HCT116 (cell line): Measurements from ENCODE around the gene PCDH9. TPM values are rescaled to one million over a fixed set of nuclear protein-coding genes. Genes with fewer than 3 reads are reported as not detected.
A peak's percentile ranks its signal among the peaks of the same experiment; 100 is the strongest.

ENCODE experiments used
- ATAC-seq: fragments of 200-7000 bp; cut with Tn5 transposase; 2 replicates; pipeline ENCODE4 v1.9.1; 2020; ENCODE audit warnings: mild to moderate bottlenecking, moderate library complexity
- BruUV-seq: library from RNA; stranded (reverse); fragments of 400-500 nt; replicated peaks from 2 replicates; lab custom pipeline; 2021; lab: Mats Ljungman, UMichigan
- CTCF ChIA-PET: fragments of 300-600 bp; sonication (Branson Sonifier 250); formaldehyde crosslinking; loops from one replicate; lab custom pipeline; 2021; ENCODE audit warnings: antibody characterized with exemption; lab: Charles Lee
- POLR2A ChIA-PET: fragments of 300-600, 350-600 bp; sonication (Branson Sonifier 250); formaldehyde crosslinking; loops from one replicate; lab custom pipeline; 2021; ENCODE audit warnings: antibody characterized with exemption; lab: Charles Lee
- RAD21 ChIA-PET, 2 experiments: fragments of 300-600 bp; sonication (Branson Sonifier 250); formaldehyde crosslinking; loops; one replicate each; lab custom pipeline; 2023; ENCODE audit warnings: low total read pairs in 2 of 2; ENCODE audit not compliant: uncharacterized antibody in 2 of 2, unreplicated experiment in 2 of 2, low non-redundant PET in 1 of 2; lab: Charles Lee
- DNase-seq: peaks from one replicate; pipeline ENCODE4 v3.0.0-alpha.2; 2010; ENCODE audit warnings: low read depth, low spot score
- H2AFZ ChIP-seq: fragments of 200-600 bp; shearing (Covaris generic), sonication (generic); 2 replicates; pipeline ENCODE4 v1.6.1; 2017; ENCODE audit warnings: low read depth, mixed run types, mixed read lengths, antibody characterized with exemption, low read length; ENCODE audit not compliant: poor library complexity, severe bottlenecking
- H3K27ac ChIP-seq: 2 replicates; pipeline ENCODE4 v1.5.1; 2012; ENCODE audit warnings: low read depth, low read length
- H3K27me3 ChIP-seq: fragments of 200-600 bp; sonication (generic); 2 replicates; pipeline ENCODE4 v1.6.1; 2016; ENCODE audit warnings: mixed run types, low read length, mixed read lengths; ENCODE audit not compliant: insufficient read depth
- H3K36me3 ChIP-seq, 2 experiments: fragments of 200-500 bp in 1 of 2; fragments of 200-600 bp in 1 of 2; sonication (Bioruptor generic) in 1 of 2; sonication (generic) in 1 of 2; 2 replicates each; pipeline versions ENCODE4 v1.5.1 to v1.6.1; 2014 to 2016; ENCODE audit warnings: low read length in 2 of 2, inconsistent platforms in 1 of 2, mixed read lengths in 1 of 2, mixed run types in 1 of 2; ENCODE audit not compliant: insufficient read depth in 2 of 2, control insufficient read depth in 1 of 2
- H3K4me1 ChIP-seq, 2 experiments: fragments of 200-600 bp in 1 of 2; sonication (generic) in 1 of 2; 2 replicates each; pipeline versions ENCODE4 v1.5.1 to v1.6.1; 2012 to 2017; ENCODE audit warnings: low read length in 2 of 2, inconsistent platforms in 1 of 2, mild to moderate bottlenecking in 1 of 2, mixed read lengths in 1 of 2, mixed run types in 1 of 2, moderate library complexity in 1 of 2; ENCODE audit not compliant: insufficient read depth in 2 of 2, control insufficient read depth in 1 of 2
- H3K4me2 ChIP-seq: fragments of 200-600 bp; sonication (generic); 2 replicates; pipeline ENCODE4 v1.6.1; 2017; ENCODE audit warnings: mixed run types, low read length, mixed read lengths
- H3K4me3 ChIP-seq, 2 experiments: fragments of 200-600 bp in 1 of 2; sonication (generic) in 1 of 2; replicated peaks in 1 of 2; 2 replicates each; pipeline ENCODE4 v1.5.1; 2011 to 2016; ENCODE audit warnings: low read length in 2 of 2, control low read depth in 1 of 2, low read depth in 1 of 2, mild to moderate bottlenecking in 1 of 2, mixed read lengths in 1 of 2, mixed run types in 1 of 2
- H3K79me2 ChIP-seq: fragments of 200-600 bp; sonication (generic); 2 replicates; pipeline ENCODE4 v1.6.1; 2017; ENCODE audit warnings: mild to moderate bottlenecking, mixed run types, low read length, moderate library complexity, mixed read lengths; ENCODE audit not compliant: insufficient read depth
- H3K9ac ChIP-seq: fragments of 200-600 bp; sonication (generic); 2 replicates; pipeline ENCODE4 v1.6.1; 2016; ENCODE audit warnings: low read length, mixed read lengths
- H3K9me2 ChIP-seq: fragments of 200-600 bp; sonication (generic), shearing (Covaris generic); 2 replicates; pipeline ENCODE4 v1.6.1; 2017; ENCODE audit warnings: mixed run types, mild to moderate bottlenecking, moderate library complexity; ENCODE audit not compliant: insufficient read depth
- H3K9me3 ChIP-seq, 2 experiments: fragments of 200-500 bp in 1 of 2; fragments of 200-600 bp in 1 of 2; sonication (Bioruptor generic) in 1 of 2; sonication (generic) in 1 of 2; 2 replicates each; pipeline ENCODE4 v1.6.1; 2014 to 2017; ENCODE audit warnings: low read length in 2 of 2, mixed read lengths in 2 of 2, inconsistent platforms in 1 of 2, low read depth in 1 of 2, mild to moderate bottlenecking in 1 of 2, mixed run types in 1 of 2, moderate library complexity in 1 of 2; ENCODE audit not compliant: control insufficient read depth in 1 of 2, insufficient read depth in 1 of 2
- H4K20me1 ChIP-seq: fragments of 200-600 bp; sonication (generic), shearing (Covaris generic); 2 replicates; pipeline ENCODE4 v1.6.1; 2017; ENCODE audit warnings: mixed run types, mild to moderate bottlenecking, moderate library complexity; ENCODE audit not compliant: insufficient read depth
- EGR1 ChIP-seq: IDR thresholded peaks from 2 replicates; pipeline ENCODE4 v1.6.1; 2012; ENCODE audit warnings: low read depth
- POLR2A ChIP-seq: IDR thresholded peaks from 2 replicates; pipeline ENCODE4 v1.7.0; 2011; ENCODE audit warnings: borderline replicate concordance; ENCODE audit not compliant: insufficient read depth, insufficient read length; ENCODE audit errors: extremely low read depth
- RAD21 ChIP-seq: IDR thresholded peaks from 2 replicates; pipeline ENCODE4 v1.6.1; 2012; ENCODE audit warnings: low read depth, mild to moderate bottlenecking
- TCF7L2 ChIP-seq: IDR thresholded peaks from 2 replicates; pipeline ENCODE4 v1.7.0; 2011; ENCODE audit warnings: borderline replicate concordance, inconsistent platforms; ENCODE audit not compliant: insufficient read depth, insufficient read length; ENCODE audit errors: extremely low read depth
- intact Hi-C: fragments of 100-400 bp; cut with micrococcal nuclease; formaldehyde crosslinking; loops from 2 replicates; pipeline ENCODE4 v1.10.0; 2022
- total RNA-seq: library from RNA; stranded (reverse); gene quantifications from one replicate; pipeline ENCODE4 v1.2.1, GENCODE V29; 2021; ENCODE audit not compliant: unreplicated experiment
- TF ChIP-seq, protein P1 (sequence below): IDR thresholded peaks from 2 replicates; pipeline ENCODE4 v1.6.1; 2011; ENCODE audit warnings: mild to moderate bottlenecking, low read length, moderate library complexity; ENCODE audit not compliant: insufficient replicate concordance; ENCODE audit errors: extremely low read depth
- TF ChIP-seq, protein P2 (sequence below), 3 experiments: fragments of 200-600 bp in 1 of 3; sonication (generic) in 1 of 3; IDR thresholded peaks in 2 of 3; conservative IDR thresholded peaks in 1 of 3; 2 replicates each; pipeline ENCODE4 v1.5.1; 2012 to 2017; ENCODE audit warnings: low read depth in 2 of 3, low read length in 2 of 3, antibody characterized with exemption in 1 of 3, borderline replicate concordance in 1 of 3, control low read depth in 1 of 3, mild to moderate bottlenecking in 1 of 3, mixed read lengths in 1 of 3, mixed run types in 1 of 3, moderate library complexity in 1 of 3; ENCODE audit not compliant: insufficient read depth in 1 of 3

The PCDH9 gene
- total RNA-seq, 1 experiment from 2014 or later = 0.02 TPM

DNA sequence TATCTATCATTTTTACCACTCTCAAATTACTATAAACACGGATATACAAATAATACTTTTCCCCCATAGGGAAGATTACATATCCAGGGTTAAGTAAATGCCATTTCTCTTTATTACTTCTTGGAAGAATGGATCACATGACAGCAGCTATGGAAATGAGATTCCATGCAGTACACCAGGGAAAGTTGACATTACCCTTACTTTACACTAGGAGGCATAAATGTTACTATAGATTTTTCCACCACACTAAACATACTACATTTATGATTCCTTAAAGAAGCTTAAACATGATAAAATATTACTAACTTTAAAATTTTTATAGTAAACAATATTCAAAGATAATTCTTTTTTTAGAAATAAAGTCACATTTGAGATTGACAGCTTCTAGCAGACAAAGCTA is 611.4 kb downstream of the PCDH9 start:
- CTCF ChIA-PET = interaction anchor here (0.9 to 2.1 kb wide), 9 partner anchors 10 to 619 kb away, joined by 3 to 10 read pairs (median 4); no protein-coding TSS in a partner anchor
- RAD21 ChIA-PET = no interaction called here
- no peaks in the 10 kb centered on the region for H3K27me3 ChIP-seq
- TF ChIP-seq, protein P1, sequence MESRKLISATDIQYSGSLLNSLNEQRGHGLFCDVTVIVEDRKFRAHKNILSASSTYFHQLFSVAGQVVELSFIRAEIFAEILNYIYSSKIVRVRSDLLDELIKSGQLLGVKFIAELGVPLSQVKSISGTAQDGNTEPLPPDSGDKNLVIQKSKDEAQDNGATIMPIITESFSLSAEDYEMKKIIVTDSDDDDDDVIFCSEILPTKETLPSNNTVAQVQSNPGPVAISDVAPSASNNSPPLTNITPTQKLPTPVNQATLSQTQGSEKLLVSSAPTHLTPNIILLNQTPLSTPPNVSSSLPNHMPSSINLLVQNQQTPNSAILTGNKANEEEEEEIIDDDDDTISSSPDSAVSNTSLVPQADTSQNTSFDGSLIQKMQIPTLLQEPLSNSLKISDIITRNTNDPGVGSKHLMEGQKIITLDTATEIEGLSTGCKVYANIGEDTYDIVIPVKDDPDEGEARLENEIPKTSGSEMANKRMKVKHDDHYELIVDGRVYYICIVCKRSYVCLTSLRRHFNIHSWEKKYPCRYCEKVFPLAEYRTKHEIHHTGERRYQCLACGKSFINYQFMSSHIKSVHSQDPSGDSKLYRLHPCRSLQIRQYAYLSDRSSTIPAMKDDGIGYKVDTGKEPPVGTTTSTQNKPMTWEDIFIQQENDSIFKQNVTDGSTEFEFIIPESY = no peak
- TF ChIP-seq, protein P2, sequence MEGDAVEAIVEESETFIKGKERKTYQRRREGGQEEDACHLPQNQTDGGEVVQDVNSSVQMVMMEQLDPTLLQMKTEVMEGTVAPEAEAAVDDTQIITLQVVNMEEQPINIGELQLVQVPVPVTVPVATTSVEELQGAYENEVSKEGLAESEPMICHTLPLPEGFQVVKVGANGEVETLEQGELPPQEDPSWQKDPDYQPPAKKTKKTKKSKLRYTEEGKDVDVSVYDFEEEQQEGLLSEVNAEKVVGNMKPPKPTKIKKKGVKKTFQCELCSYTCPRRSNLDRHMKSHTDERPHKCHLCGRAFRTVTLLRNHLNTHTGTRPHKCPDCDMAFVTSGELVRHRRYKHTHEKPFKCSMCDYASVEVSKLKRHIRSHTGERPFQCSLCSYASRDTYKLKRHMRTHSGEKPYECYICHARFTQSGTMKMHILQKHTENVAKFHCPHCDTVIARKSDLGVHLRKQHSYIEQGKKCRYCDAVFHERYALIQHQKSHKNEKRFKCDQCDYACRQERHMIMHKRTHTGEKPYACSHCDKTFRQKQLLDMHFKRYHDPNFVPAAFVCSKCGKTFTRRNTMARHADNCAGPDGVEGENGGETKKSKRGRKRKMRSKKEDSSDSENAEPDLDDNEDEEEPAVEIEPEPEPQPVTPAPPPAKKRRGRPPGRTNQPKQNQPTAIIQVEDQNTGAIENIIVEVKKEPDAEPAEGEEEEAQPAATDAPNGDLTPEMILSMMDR (IDR thresholded peaks at IDR 0.05 in 2 of 3, conservative IDR thresholded peaks at IDR 0.05 in 1 of 3; ENCODE audit: borderline replicate concordance in 1 of 3, insufficient read depth in 1 of 3, low read depth in 2 of 3, low read length in 2 of 3) = peak in 1 of 3 experiments; percentile 20; a peak in 2 of 6 replicates
- TF ChIP-seq POLR2A (no peak), TCF7L2 (no peak), RAD21 (peak; percentile 34; the same call in 1 of the 2 replicates), EGR1 (no peak)
- TF ChIP-seq, all 23 proteins: peak for 2
- H4K20me1 ChIP-seq = no peaks in the 10 kb centered on the region
- no peaks in the 10 kb centered on the region for H3K9me2 ChIP-seq
- ATAC-seq (peak; percentile 85), DNase-seq (peak; percentile 26)
- no TSS peak for BruUV-seq
- H3K4me3 ChIP-seq = no peak overlapping the region
- no peak overlapping the region for H3K4me2 ChIP-seq
- no peaks in the 10 kb centered on the region for H3K4me1 ChIP-seq
- H3K79me2 ChIP-seq = no peaks in the 10 kb centered on the region
- no peak overlapping the region for H3K27ac ChIP-seq
- peak overlapping the region; percentile 91 for H2AFZ ChIP-seq
- intact Hi-C loops = loop anchor here (5.0 kb wide), 1 partner anchor 604 kb away; no protein-coding TSS in a partner anchor
- H3K9me3 ChIP-seq = no peaks in the 10 kb centered on the region
- H3K36me3 ChIP-seq = no peaks in the 10 kb centered on the region
- POLR2A ChIA-PET = no interaction called here
- H3K9ac ChIP-seq = no peak overlapping the region
